B cell (primary cell): Measurements from ENCODE around the gene KRTAP5-1. TPM values are rescaled to one million over a fixed set of nuclear protein-coding genes. Genes with fewer than 3 reads are reported as not detected.

ENCODE experiments used
- ATAC-seq: fragments of 200-7000 bp; cut with Tn5 transposase; one replicate; pipeline ENCODE4 v1.10.0; 2021; ENCODE audit warnings: low read depth, mild to moderate bottlenecking, moderate number of reproducible peaks, moderate library complexity
- CTCF ChIA-PET: fragments of 350-600 bp; sonication (Branson Sonifier 250); formaldehyde crosslinking; loops from one replicate; lab custom pipeline; 2021; ENCODE audit warnings: antibody characterized with exemption, inconsistent platforms; lab: Charles Lee
- POLR2A ChIA-PET: fragments of 350-600 bp; sonication (Branson Sonifier 250); formaldehyde crosslinking; loops from one replicate; lab custom pipeline; 2021; ENCODE audit warnings: antibody characterized with exemption; lab: Charles Lee
- DNase-seq: peaks from one replicate; pipeline ENCODE4 v3.0.0; 2013
- H2AFZ ChIP-seq: 2 replicates; pipeline ENCODE4 v1.6.1; 2012; ENCODE audit warnings: mild to moderate bottlenecking, low read depth, low read length; ENCODE audit not compliant: insufficient read depth, poor library complexity, severe bottlenecking
- H3K27ac ChIP-seq, 2 donors: 1 replicate in 1 of 2; 2 replicates in 1 of 2; pipeline ENCODE4 v1.5.1; 2012 to 2013; ENCODE audit warnings: low read length in 2 of 2, mild to moderate bottlenecking in 2 of 2, moderate library complexity in 1 of 2
- H3K27me3 ChIP-seq, 4 experiments: fragments of 200-600 bp in 1 of 4; sonication (generic) in 1 of 4; replicated peaks in 1 of 4; 1 replicate in 2 of 4; 2 replicates in 2 of 4; pipeline versions ENCODE4 v1.6.1 to v1.7.0; 2013 to 2016; ENCODE audit warnings: low read length in 3 of 4, mild to moderate bottlenecking in 2 of 4, mixed read lengths in 1 of 4, moderate library complexity in 1 of 4; ENCODE audit not compliant: insufficient read depth in 4 of 4, control insufficient read depth in 3 of 4; ENCODE audit errors: control extremely low read depth in 1 of 4
- H3K36me3 ChIP-seq, 2 experiments: replicated peaks in 1 of 2; 1 replicate in 1 of 2; 2 replicates in 1 of 2; pipeline versions ENCODE4 v1.6.1 to v1.7.1; 2013; ENCODE audit warnings: low read length in 1 of 2; ENCODE audit not compliant: insufficient read depth in 2 of 2, control insufficient read depth in 1 of 2; ENCODE audit errors: control extremely low read depth in 1 of 2, extremely low read depth in 1 of 2
- H3K4me1 ChIP-seq, 2 donors: fragments of 200-600 bp in 1 of 2; sonication (generic) in 1 of 2; 1 replicate in 1 of 2; 2 replicates in 1 of 2; pipeline versions ENCODE4 v1.5.1 to v1.6.1; 2013 to 2017; ENCODE audit warnings: low read length in 2 of 2; ENCODE audit not compliant: control insufficient read depth in 2 of 2, insufficient read depth in 2 of 2
- H3K4me2 ChIP-seq: replicated peaks from 2 replicates; pipeline ENCODE3; 2012; ENCODE audit warnings: mild to moderate bottlenecking, low read depth, low read length; ENCODE audit not compliant: poor library complexity, severe bottlenecking
- H3K4me3 ChIP-seq, 5 experiments: fragments of 200-600 bp in 1 of 5; sonication (generic) in 1 of 5; 1 replicate in 3 of 5; 2 replicates in 2 of 5; pipeline versions ENCODE4 v1.5.1 to v1.7.0; 2011 to 2016; ENCODE audit warnings: low read length in 4 of 5, mild to moderate bottlenecking in 4 of 5, low read depth in 2 of 5, control low read depth in 1 of 5, moderate library complexity in 1 of 5; ENCODE audit not compliant: insufficient read depth in 1 of 5; ENCODE audit errors: control extremely low read depth in 1 of 5, extremely low read depth in 1 of 5
- H3K79me2 ChIP-seq: fragments of 200-600 bp; sonication (generic); one replicate; pipeline ENCODE4 v1.6.0; 2016; ENCODE audit warnings: low read length; ENCODE audit not compliant: control insufficient read depth, insufficient read depth
- H3K9ac ChIP-seq: fragments of 200-600 bp; sonication (generic); 2 replicates; pipeline ENCODE4 v1.6.1; 2017; ENCODE audit warnings: mild to moderate bottlenecking, low read length, moderate library complexity
- H3K9me3 ChIP-seq, 3 donors: one replicate each; pipeline versions ENCODE4 v1.6.1 to v1.7.1; 2013; ENCODE audit warnings: low read length in 2 of 3; ENCODE audit not compliant: control insufficient read depth in 2 of 3, insufficient read depth in 1 of 3; ENCODE audit errors: control extremely low read depth in 1 of 3
- H4K20me1 ChIP-seq: 2 replicates; pipeline ENCODE4 v1.6.0; 2012; ENCODE audit warnings: mild to moderate bottlenecking, low read length; ENCODE audit not compliant: insufficient read depth, control insufficient read depth, poor library complexity, severe bottlenecking
- H3K27ac Mint-ChIP-seq: one replicate; pipeline ENCODE4 v1.8.0; 2021; ENCODE audit warnings: mixed read lengths
- H3K27me3 Mint-ChIP-seq: one replicate; pipeline ENCODE4 v1.8.0; 2021; ENCODE audit warnings: mixed read lengths
- H3K4me1 Mint-ChIP-seq: one replicate; pipeline ENCODE4 v1.8.0; 2021; ENCODE audit warnings: mixed read lengths
- H3K4me3 Mint-ChIP-seq: one replicate; pipeline ENCODE4 v1.8.0; 2021; ENCODE audit warnings: mixed read lengths
- H3K9me3 Mint-ChIP-seq: one replicate; pipeline ENCODE4 v1.8.0; 2022; ENCODE audit warnings: mixed read lengths; ENCODE audit not compliant: insufficient read depth
- EZH2 ChIP-seq: IDR thresholded peaks from 2 replicates; pipeline ENCODE4 v1.6.1; 2012; ENCODE audit warnings: borderline replicate concordance, low read depth, mild to moderate bottlenecking, moderate library complexity, low read length; ENCODE audit not compliant: insufficient read depth, poor library complexity, severe bottlenecking
- WGBS: methylation state at CpG from one replicate; pipeline ENCODE4 v1.1.5; 2013; ENCODE audit warnings: missing lambda C conversion rate; ENCODE audit not compliant: insufficient coverage; 5-methylcytosine and 5-hydroxymethylcytosine counted together
- intact Hi-C: fragments of 100-400 bp; cut with micrococcal nuclease; formaldehyde crosslinking; loops from one replicate; pipeline ENCODE4 v1.10.0; 2022
- polyA plus RNA-seq: library from polyadenylated mRNA; depleted of rRNA; stranded (reverse); fragments of >200 nt; gene quantifications from 2 replicates; pipeline ENCODE4 v1.2.3, GENCODE V29; 2012
- total RNA-seq, 2 donors: library from RNA; stranded (reverse); fragments of 120-200 nt in 1 of 2; gene quantifications; 1 replicate in 1 of 2; 2 replicates in 1 of 2; pipeline versions ENCODE4 v1.2.3 to v1.2.4, GENCODE V29; 2013 to 2022
- TF ChIP-seq, protein P1 (sequence below): fragments of 200-600 bp; IDR thresholded peaks from one replicate; pipeline ENCODE4 v1.8.0; 2022; ENCODE audit warnings: antibody characterized with exemption, mild to moderate bottlenecking

KRTAP5-1 gene
- total and polyA plus RNA-seq, 2 donors (not counting 1 experiment from before 2014, with no cell fraction given): not detected

GRCh38 chr11:1624621-1625020 lies 39.5 kb upstream of the KRTAP5-1 start:
- Histone ChIP-seq H3K27me3 (peaks cover 0 to 18% (median 1%) of the 10 kb centered on the region in 4 experiments), H3K4me3 (no peak overlapping the region), H3K27ac (no peak overlapping the region), H3K9ac (no peak overlapping the region), H3K4me2 (no peak overlapping the region), H4K20me1 (no peaks in the 10 kb centered on the region), H3K79me2 (no peaks in the 10 kb centered on the region), H2AFZ (no peak overlapping the region), H3K4me1 (peaks cover 7 to 8% of the 10 kb centered on the region in 2 donors), H3K36me3 (no peaks in the 10 kb centered on the region), H3K9me3 (no peaks in the 10 kb centered on the region)
- TF ChIP-seq, protein P1, sequence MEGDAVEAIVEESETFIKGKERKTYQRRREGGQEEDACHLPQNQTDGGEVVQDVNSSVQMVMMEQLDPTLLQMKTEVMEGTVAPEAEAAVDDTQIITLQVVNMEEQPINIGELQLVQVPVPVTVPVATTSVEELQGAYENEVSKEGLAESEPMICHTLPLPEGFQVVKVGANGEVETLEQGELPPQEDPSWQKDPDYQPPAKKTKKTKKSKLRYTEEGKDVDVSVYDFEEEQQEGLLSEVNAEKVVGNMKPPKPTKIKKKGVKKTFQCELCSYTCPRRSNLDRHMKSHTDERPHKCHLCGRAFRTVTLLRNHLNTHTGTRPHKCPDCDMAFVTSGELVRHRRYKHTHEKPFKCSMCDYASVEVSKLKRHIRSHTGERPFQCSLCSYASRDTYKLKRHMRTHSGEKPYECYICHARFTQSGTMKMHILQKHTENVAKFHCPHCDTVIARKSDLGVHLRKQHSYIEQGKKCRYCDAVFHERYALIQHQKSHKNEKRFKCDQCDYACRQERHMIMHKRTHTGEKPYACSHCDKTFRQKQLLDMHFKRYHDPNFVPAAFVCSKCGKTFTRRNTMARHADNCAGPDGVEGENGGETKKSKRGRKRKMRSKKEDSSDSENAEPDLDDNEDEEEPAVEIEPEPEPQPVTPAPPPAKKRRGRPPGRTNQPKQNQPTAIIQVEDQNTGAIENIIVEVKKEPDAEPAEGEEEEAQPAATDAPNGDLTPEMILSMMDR: no peak
- TF ChIP-seq EZH2: no peak
- Mint-ChIP-seq H3K4me3 (no peak overlapping the region), H3K9me3 (no peaks in the 10 kb centered on the region), H3K27me3 (peaks cover 26% of the 10 kb centered on the region), H3K27ac (no peak overlapping the region), H3K4me1 (peaks cover 3% of the 10 kb centered on the region)
- intact Hi-C loops: no loop called here
- 90% methylated on average over 16 of the region's 16 CpGs for WGBS
- POLR2A ChIA-PET: no interaction called here
- CTCF ChIA-PET: interaction anchor here (1.0 kb wide), 1 partner anchor 29 kb away, joined by 4 read pairs; no protein-coding TSS in a partner anchor
- DNase-seq (no peak), ATAC-seq (no peak)

DNA sequence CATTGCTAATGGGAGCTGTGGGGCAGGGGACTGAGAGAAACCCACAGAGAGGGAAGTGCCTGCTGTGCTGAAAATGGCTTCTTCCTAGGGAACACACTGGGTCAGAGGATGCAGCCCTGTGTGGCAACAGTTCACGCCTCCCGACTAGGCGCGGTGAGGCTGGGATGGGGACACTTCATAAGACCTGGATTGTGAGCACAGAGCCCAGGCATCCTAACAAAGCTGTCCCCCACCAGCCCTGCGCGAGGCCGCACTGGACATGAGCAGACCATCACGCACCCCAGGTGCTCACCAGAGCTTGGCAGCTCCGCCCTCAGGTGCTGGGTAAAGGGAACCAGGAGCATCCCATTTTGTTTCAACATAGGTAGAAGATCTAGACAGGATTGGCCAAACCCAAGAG lies 38.6 kb upstream of the KRTAP5-1 start:
- no peak overlapping the region for H3K27ac Mint-ChIP-seq
- H3K9me3 ChIP-seq: no peaks in the 10 kb centered on the region
- intact Hi-C loops: no loop called here

More for the DNA sequence above, 38.6 kb upstream of the KRTAP5-1 start:
- Histone ChIP-seq H3K4me1 (peaks cover 2% of the 10 kb centered on the region in 2 donors), H3K9ac (no peak overlapping the region), H3K27me3 (peaks cover 0 to 9% (median 0%) of the 10 kb centered on the region in 4 experiments), H2AFZ (no peak overlapping the region), H3K4me2 (no peak overlapping the region), H3K4me3 (no peak overlapping the region), H4K20me1 (no peaks in the 10 kb centered on the region), H3K79me2 (no peaks in the 10 kb centered on the region), H3K27ac (no peak overlapping the region), H3K36me3 (no peaks in the 10 kb centered on the region)
- Mint-ChIP-seq H3K27me3 (peaks cover 22% of the 10 kb centered on the region), H3K4me3 (no peak overlapping the region), H3K9me3 (no peaks in the 10 kb centered on the region), H3K4me1 (peaks cover 5% of the 10 kb centered on the region)
- CTCF ChIA-PET: interaction anchor here (0.8 to 1.0 kb wide), 2 partner anchors 28 to 789 kb away, joined by 3 to 4 read pairs; no protein-coding TSS in a partner anchor
- POLR2A ChIA-PET: no interaction called here
- ATAC-seq: no peak
- TF ChIP-seq, protein P1: no peak
- 91% methylated on average over 9 of the region's 9 CpGs for WGBS
- DNase-seq: no peak
